Liver (tissue), 9 donors: ENCODE data around the gene PSMB9. TPM values are rescaled to one million over a fixed set of nuclear protein-coding genes. Genes with fewer than 3 reads are reported as not detected.

Experiments used
- DNase-seq: peaks from one replicate; pipeline ENCODE4 v3.0.0-alpha.2; 2017; ENCODE audit warnings: low spot score
- H3K27ac ChIP-seq, 2 donors: one replicate each; pipeline ENCODE4 v1.7.0; 2013; ENCODE audit warnings: inconsistent platforms in 2 of 2, low read length in 2 of 2, control low read depth in 1 of 2, low read depth in 1 of 2, mild to moderate bottlenecking in 1 of 2
- H3K27me3 ChIP-seq, 4 donors: one replicate each; pipeline versions ENCODE4 v1.6.1 to v1.7.0; 2013; ENCODE audit warnings: low read length in 3 of 4, inconsistent platforms in 1 of 4, mild to moderate bottlenecking in 1 of 4, moderate library complexity in 1 of 4; ENCODE audit not compliant: control insufficient read depth in 4 of 4, insufficient read depth in 4 of 4
- H3K36me3 ChIP-seq, 4 donors: one replicate each; pipeline versions ENCODE4 v1.6.1 to v1.7.0; 2013; ENCODE audit warnings: low read length in 3 of 4, mild to moderate bottlenecking in 3 of 4, low read depth in 1 of 4, moderate library complexity in 1 of 4; ENCODE audit not compliant: control insufficient read depth in 4 of 4, insufficient read depth in 3 of 4
- H3K4me1 ChIP-seq, 4 donors: one replicate each; pipeline versions ENCODE4 v1.6.1 to v1.7.0; 2013; ENCODE audit warnings: low read length in 3 of 4, mild to moderate bottlenecking in 3 of 4, moderate library complexity in 1 of 4; ENCODE audit not compliant: control insufficient read depth in 4 of 4, insufficient read depth in 4 of 4
- H3K4me3 ChIP-seq, 3 donors: one replicate each; pipeline versions ENCODE4 v1.6.1 to v1.7.0; 2013; ENCODE audit warnings: low read length in 3 of 3, control low read depth in 1 of 3, low read depth in 1 of 3, mild to moderate bottlenecking in 1 of 3
- H3K9ac ChIP-seq, 2 donors: one replicate each; pipeline ENCODE4 v1.7.0; 2013; ENCODE audit warnings: low read length in 2 of 2, mild to moderate bottlenecking in 2 of 2, moderate library complexity in 2 of 2, control low read depth in 1 of 2, low read depth in 1 of 2
- H3K9me3 ChIP-seq, 4 donors: one replicate each; pipeline versions ENCODE4 v1.6.1 to v1.7.0; 2013; ENCODE audit warnings: low read length in 3 of 4; ENCODE audit not compliant: control insufficient read depth in 4 of 4
- ATF3 ChIP-seq: IDR thresholded peaks from 2 replicates; pipeline ENCODE4 v1.6.1; 2016; ENCODE audit warnings: antibody characterized with exemption
- CTCF ChIP-seq: fragments of 150-350 bp; IDR thresholded peaks from 2 replicates; pipeline ENCODE4 v1.5.1; 2017; ENCODE audit warnings: improper control_type of control experiment, low read depth, low read length; ENCODE audit not compliant: missing input control
- EGR1 ChIP-seq, 2 donors: IDR thresholded peaks; 2 replicates each; pipeline ENCODE4 v1.6.1; 2016 to 2018; ENCODE audit warnings: antibody characterized with exemption in 2 of 2, low read depth in 2 of 2
- FOXA1 ChIP-seq: IDR thresholded peaks from 2 replicates; pipeline ENCODE4 v1.6.1; 2016; ENCODE audit warnings: antibody characterized with exemption
- FOXA2 ChIP-seq: IDR thresholded peaks from 2 replicates; pipeline ENCODE4 v1.6.1; 2016; ENCODE audit warnings: antibody characterized with exemption
- GABPA ChIP-seq, 2 donors: IDR thresholded peaks in 1 of 2; conservative IDR thresholded peaks in 1 of 2; 2 replicates each; pipeline ENCODE4 v1.6.1; 2016; ENCODE audit warnings: antibody characterized with exemption in 2 of 2, mild to moderate bottlenecking in 1 of 2, moderate library complexity in 1 of 2
- HNF4A ChIP-seq, 2 donors: conservative IDR thresholded peaks; 2 replicates each; pipeline ENCODE4 v1.6.1; 2016; ENCODE audit warnings: antibody characterized with exemption in 2 of 2, mild to moderate bottlenecking in 2 of 2
- HNF4G ChIP-seq: IDR thresholded peaks from 2 replicates; pipeline ENCODE4 v1.6.1; 2016; ENCODE audit warnings: antibody characterized with exemption
- JUND ChIP-seq, 2 donors: IDR thresholded peaks; 2 replicates each; pipeline ENCODE4 v1.6.1; 2016; ENCODE audit warnings: antibody characterized with exemption in 2 of 2
- MAX ChIP-seq: IDR thresholded peaks from 2 replicates; pipeline ENCODE4 v1.6.1; 2016; ENCODE audit warnings: antibody characterized with exemption
- NR2F2 ChIP-seq: IDR thresholded peaks from 2 replicates; pipeline ENCODE4 v1.6.1; 2016; ENCODE audit warnings: antibody characterized with exemption
- RAD21 ChIP-seq, 2 donors: IDR thresholded peaks; 2 replicates each; pipeline ENCODE4 v1.6.1; 2016; ENCODE audit warnings: antibody characterized with exemption in 2 of 2, mild to moderate bottlenecking in 2 of 2
- REST ChIP-seq: IDR thresholded peaks from 2 replicates; pipeline ENCODE4 v1.6.1; 2016; ENCODE audit warnings: antibody characterized with exemption, mild to moderate bottlenecking
- RXRA ChIP-seq, 2 donors: IDR thresholded peaks; 2 replicates each; pipeline ENCODE4 v1.6.1; 2017 to 2018; ENCODE audit warnings: antibody characterized with exemption in 2 of 2, mild to moderate bottlenecking in 1 of 2
- SP1 ChIP-seq: IDR thresholded peaks from 2 replicates; pipeline ENCODE4 v1.6.1; 2018; ENCODE audit warnings: antibody characterized with exemption, mild to moderate bottlenecking
- TAF1 ChIP-seq: conservative IDR thresholded peaks from 2 replicates; pipeline ENCODE4 v1.6.1; 2016; ENCODE audit warnings: antibody characterized with exemption, mild to moderate bottlenecking
- YY1 ChIP-seq: IDR thresholded peaks from 2 replicates; pipeline ENCODE4 v1.6.1; 2016; ENCODE audit warnings: antibody characterized with exemption, mild to moderate bottlenecking
- ZBTB33 ChIP-seq: IDR thresholded peaks from 2 replicates; pipeline ENCODE4 v1.6.1; 2016; ENCODE audit warnings: antibody characterized with exemption
- WGBS: extraction: QIAGEN DNeasy Blood & Tissue Kit; methylation state at CpG from one replicate; pipeline ENCODE4 v1.1.7; 2013; 5-methylcytosine and 5-hydroxymethylcytosine counted together
- polyA plus RNA-seq, 2 donors: library from polyadenylated mRNA; stranded (reverse) in 1 of 2; unstranded in 1 of 2; fragments of 200-250 nt in 1 of 2; fragments of >200 nt in 1 of 2; fragmentation: Nextera tagmentation in 1 of 2; extraction: Ambion mirVana in 1 of 2; gene quantifications; one replicate each; pipeline versions ENCODE4 v1.2.1 to v1.2.3, GENCODE V29; 2013 to 2015
- total RNA-seq, 2 donors: library from RNA; depleted of rRNA; stranded (reverse); fragments of >200 nt; gene quantifications; one replicate each; pipeline ENCODE4 v1.2.3, GENCODE V29; 2014
- donor health status: healthy.
- donor health status: healthy.
- donor health status: healthy.
- donor health status: healthy.
- donor health status: healthy.

The PSMB9 gene
- total and polyA plus RNA-seq, 4 donors: 11.7 to 31.6 (median 20.2) TPM

- Histone ChIP-seq H3K27me3 (no peaks in the 10 kb centered on the region), H3K9me3 (no peaks in the 10 kb centered on the region), H3K4me3 (no peak overlapping the region), H3K27ac (no peak overlapping the region), H3K4me1 (no peaks in the 10 kb centered on the region), H3K9ac (no peak overlapping the region), H3K36me3 (peaks cover 2 to 27% (median 17%) of the 10 kb centered on the region in 4 donors)
- DNase-seq: no peak
- 84% methylated on average over 3 of the region's 3 CpGs for WGBS
- no peak for TF ChIP-seq SP1
- no peak for TF ChIP-seq EGR1 (IDR thresholded peaks at IDR 0.05; ENCODE audit: low read depth in 2 of 2)
- TF ChIP-seq JUND (IDR thresholded peaks at IDR 0.05): no peak
- no peak for TF ChIP-seq RXRA (IDR thresholded peaks at IDR 0.05)
- no peak for TF ChIP-seq GABPA (IDR thresholded peaks at IDR 0.05 in 1 of 2, conservative IDR thresholded peaks at IDR 0.05 in 1 of 2)
- no peak for TF ChIP-seq FOXA2
- no peak for TF ChIP-seq TAF1
- TF ChIP-seq ZBTB33: no peak
- no peak for TF ChIP-seq YY1
- no peak for TF ChIP-seq REST
- TF ChIP-seq CTCF: no peak
- no peak for TF ChIP-seq MAX
- no peak for TF ChIP-seq RAD21 (IDR thresholded peaks at IDR 0.05)
- no peak for TF ChIP-seq HNF4A (conservative IDR thresholded peaks at IDR 0.05)
- no peak for TF ChIP-seq HNF4G
- no peak for TF ChIP-seq NR2F2
- no peak for TF ChIP-seq FOXA1
- TF ChIP-seq ATF3: no peak
Observed at GRCh38 chr6:32827025-32827424, 27.0 kb upstream of the PSMB9 start.
